Stomach (tissue), 9 donors: Measurements from ENCODE around the gene TAPT1. TPM values are rescaled to one million over a fixed set of nuclear protein-coding genes. Genes with fewer than 3 reads are reported as not detected.
A peak's percentile ranks its signal among the peaks of the same experiment; 100 is the strongest.

Source experiments
- DNase-seq, 2 donors: peaks; one replicate each; pipeline versions ENCODE4 v3.0.0 to v3.0.0-alpha.2; 2013 to 2019
- H3K27ac ChIP-seq, 5 donors: fragments of 200-600 bp in 4 of 5; sonication (generic) in 4 of 5; one replicate each; pipeline ENCODE4 v1.5.1; 2013 to 2019; ENCODE audit warnings: mild to moderate bottlenecking in 1 of 5, moderate library complexity in 1 of 5
- H3K27me3 ChIP-seq, 3 donors: fragments of 200-600 bp; sonication (generic); one replicate each; pipeline ENCODE4 v1.5.1; 2017 to 2019; ENCODE audit warnings: mixed run types in 1 of 3
- H3K36me3 ChIP-seq, 4 donors: fragments of 200-600 bp; sonication (generic); 1 replicate in 3 of 4; 2 replicates in 1 of 4; pipeline ENCODE4 v1.5.1; 2016 to 2019
- H3K4me1 ChIP-seq, 4 donors: fragments of 200-600 bp; sonication (generic); one replicate each; pipeline ENCODE4 v1.5.1; 2016 to 2019
- H3K4me3 ChIP-seq, 4 donors: fragments of 200-600 bp; sonication (generic) in 3 of 4; one replicate each; pipeline ENCODE4 v1.5.1; 2016 to 2019; ENCODE audit warnings: mild to moderate bottlenecking in 1 of 4
- H3K9me3 ChIP-seq, 4 donors: fragments of 200-600 bp; sonication (generic); one replicate each; pipeline ENCODE4 v1.5.1; 2016 to 2019
- EP300 ChIP-seq: sonication (generic); formaldehyde crosslinking; IDR thresholded peaks from one replicate; pipeline ENCODE4 v1.6.1; 2017; ENCODE audit warnings: antibody characterized with exemption
- POLR2A ChIP-seq, 4 donors: fragments of 450-650 bp; IDR thresholded peaks; one replicate each; pipeline ENCODE4 v1.6.1; 2016; ENCODE audit warnings: antibody characterized with exemption in 4 of 4, control low read depth in 2 of 4, mild to moderate bottlenecking in 1 of 4, moderate library complexity in 1 of 4
- POLR2AphosphoS5 ChIP-seq, 3 donors: sonication (generic); formaldehyde crosslinking; IDR thresholded peaks; one replicate each; pipeline ENCODE4 v1.6.1; 2016; ENCODE audit warnings: antibody characterized with exemption in 3 of 3
- WGBS, 5 donors: extraction: QIAGEN DNeasy Blood & Tissue Kit in 3 of 5; methylation state at CpG; one replicate each; pipeline versions ENCODE4 v1.1.5 to v1.1.7; 2013 to 2018; 5-methylcytosine and 5-hydroxymethylcytosine counted together
- intact Hi-C: fragments of 100-400 bp; cut with DNase I; formaldehyde crosslinking; loops from one replicate; pipeline ENCODE4 v1.15.1; 2023; ENCODE audit warnings: low total_unique reads
- polyA plus RNA-seq, 3 donors: library from polyadenylated mRNA; stranded (reverse); fragments of 200-250 nt; gene quantifications; one replicate each; pipeline ENCODE4 v1.2.3, GENCODE V29; 2013
- total RNA-seq, 5 donors: library from RNA; depleted of rRNA; stranded (reverse); fragments of >200 nt; gene quantifications; one replicate each; pipeline versions ENCODE4 v1.1.0 to v1.2.3, GENCODE V29; 2014 to 2016
- TF ChIP-seq, protein P1 (sequence below), 7 experiments: fragments of 450-650 bp in 4 of 7; fragments of 200-600 bp in 3 of 7; sonication (generic) in 3 of 7; IDR thresholded peaks; one replicate each; pipeline ENCODE4 v1.5.1; 2016 to 2019; ENCODE audit warnings: antibody characterized with exemption in 7 of 7, control low read depth in 2 of 7, mild to moderate bottlenecking in 1 of 7
- donor health status: healthy with polysubstance abuse.
- donor health status: Bipolar disorder and iron deficiency.
- donor health status: healthy.

TAPT1 gene
- total and polyA plus RNA-seq, 8 donors, result 5.9 to 97.8 (median 13.7) TPM

DNA sequence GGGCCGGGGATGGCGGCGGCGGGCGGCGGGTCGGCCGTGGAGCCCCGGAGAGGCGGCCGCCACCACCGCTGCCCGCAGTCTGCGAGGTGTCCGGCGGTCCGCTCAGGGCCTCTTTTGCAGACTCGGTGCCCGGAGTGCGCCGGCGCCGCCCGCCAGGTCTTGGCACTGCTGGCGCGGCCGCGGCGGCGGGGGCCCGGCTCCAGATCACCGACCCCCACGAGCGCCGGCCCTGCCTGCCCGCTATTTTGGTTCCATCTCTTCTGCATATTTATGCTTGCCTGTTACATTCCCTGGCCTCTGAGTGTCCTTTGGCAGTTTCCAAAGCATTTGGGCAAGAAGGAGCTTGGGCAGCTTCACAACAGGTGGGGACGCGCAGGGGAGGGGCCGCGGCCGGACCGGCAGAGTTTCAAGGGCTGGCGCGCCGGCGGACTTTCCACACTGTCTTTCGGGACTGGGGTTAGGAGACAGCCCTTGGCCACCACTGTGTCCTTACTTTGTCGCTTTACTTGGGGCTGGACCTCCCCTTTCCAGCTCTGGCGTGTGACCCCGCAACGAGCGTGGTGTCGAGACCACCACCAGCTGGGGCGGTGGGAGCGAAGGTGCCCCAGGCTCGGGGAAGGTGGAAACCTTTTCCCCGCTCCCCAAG, 668 bp upstream of the TAPT1 start:
- intact Hi-C loops, result no loop called here
- H3K4me3 ChIP-seq, result peak overlapping the region; percentile 71 to 94 (median 84)
- peak overlapping the region; percentile 93 to 99 (median 98) for H3K27ac ChIP-seq
- no peaks in the 10 kb centered on the region for H3K27me3 ChIP-seq
- peaks cover 28 to 66% (median 50%) of the 10 kb centered on the region in 4 donors for H3K4me1 ChIP-seq
- H3K36me3 ChIP-seq, result no peaks in the 10 kb centered on the region
- peak; percentile 56 to 81 for DNase-seq
- 0 to 1% (median 0%) methylated on average over 33 to 57 of the region's 57 CpGs for WGBS, 5 donors
- H3K9me3 ChIP-seq, result no peaks in the 10 kb centered on the region
- no peak for TF ChIP-seq POLR2A (IDR thresholded peaks at IDR 0.05)
- TF ChIP-seq, protein P1, sequence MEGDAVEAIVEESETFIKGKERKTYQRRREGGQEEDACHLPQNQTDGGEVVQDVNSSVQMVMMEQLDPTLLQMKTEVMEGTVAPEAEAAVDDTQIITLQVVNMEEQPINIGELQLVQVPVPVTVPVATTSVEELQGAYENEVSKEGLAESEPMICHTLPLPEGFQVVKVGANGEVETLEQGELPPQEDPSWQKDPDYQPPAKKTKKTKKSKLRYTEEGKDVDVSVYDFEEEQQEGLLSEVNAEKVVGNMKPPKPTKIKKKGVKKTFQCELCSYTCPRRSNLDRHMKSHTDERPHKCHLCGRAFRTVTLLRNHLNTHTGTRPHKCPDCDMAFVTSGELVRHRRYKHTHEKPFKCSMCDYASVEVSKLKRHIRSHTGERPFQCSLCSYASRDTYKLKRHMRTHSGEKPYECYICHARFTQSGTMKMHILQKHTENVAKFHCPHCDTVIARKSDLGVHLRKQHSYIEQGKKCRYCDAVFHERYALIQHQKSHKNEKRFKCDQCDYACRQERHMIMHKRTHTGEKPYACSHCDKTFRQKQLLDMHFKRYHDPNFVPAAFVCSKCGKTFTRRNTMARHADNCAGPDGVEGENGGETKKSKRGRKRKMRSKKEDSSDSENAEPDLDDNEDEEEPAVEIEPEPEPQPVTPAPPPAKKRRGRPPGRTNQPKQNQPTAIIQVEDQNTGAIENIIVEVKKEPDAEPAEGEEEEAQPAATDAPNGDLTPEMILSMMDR (IDR thresholded peaks at IDR 0.05), result no peak
- TF ChIP-seq POLR2AphosphoS5 (IDR thresholded peaks at IDR 0.05), result no peak
- TF ChIP-seq EP300, result no peak

DNA sequence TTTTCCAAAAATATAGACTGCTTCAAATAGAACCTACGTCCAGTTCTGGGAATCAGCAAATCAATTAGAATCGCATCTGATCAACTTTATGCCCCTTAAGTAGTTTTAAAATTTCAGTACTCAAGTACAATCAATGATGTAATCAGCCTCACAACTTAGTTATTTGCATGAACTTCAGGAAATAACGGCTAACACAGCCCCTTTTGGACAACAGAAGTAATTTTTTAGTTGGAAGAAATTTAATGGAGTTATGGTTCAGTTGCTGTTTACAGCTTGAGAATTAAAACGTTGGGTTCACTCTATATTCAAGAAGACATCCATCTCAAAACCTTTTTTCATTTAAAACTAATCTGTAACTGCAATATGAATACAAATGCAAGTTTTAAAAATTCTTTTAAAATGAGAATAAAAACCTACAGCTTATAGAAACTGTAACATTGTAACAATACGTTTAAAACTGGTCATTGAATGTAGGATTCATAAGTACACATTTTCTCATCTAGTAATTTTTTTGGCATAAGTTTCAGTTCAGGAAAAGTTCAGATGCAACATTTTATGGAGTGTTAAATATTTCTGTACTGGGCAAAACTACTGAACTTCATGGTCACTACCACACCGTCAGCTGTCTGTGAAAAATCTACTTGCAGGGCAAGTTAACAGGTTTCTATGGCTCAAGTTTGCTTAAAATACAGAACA, 956 bp downstream of the TAPT1 start:
- peak in 1 of 2 donors; percentile 60 for DNase-seq
- H3K4me1 ChIP-seq, result peaks cover 22 to 64% (median 51%) of the 10 kb centered on the region in 4 donors
- no peaks in the 10 kb centered on the region for H3K27me3 ChIP-seq
- no peaks in the 10 kb centered on the region for H3K9me3 ChIP-seq
- 1 to 4% (median 2%) methylated on average over 6 of the region's 6 CpGs for WGBS, 5 donors
- intact Hi-C loops, result no loop called here
- peak overlapping the region; percentile 71 to 94 (median 84) for H3K4me3 ChIP-seq
- H3K36me3 ChIP-seq, result peaks cover 0 to 3% (median 0%) of the 10 kb centered on the region in 4 donors
- TF ChIP-seq POLR2A (IDR thresholded peaks at IDR 0.05) (no peak), EP300 (no peak), POLR2AphosphoS5 (IDR thresholded peaks at IDR 0.05) (no peak)
- TF ChIP-seq, protein P1 (IDR thresholded peaks at IDR 0.05), result no peak
- peak overlapping the region; percentile 93 to 99 (median 98) for H3K27ac ChIP-seq

DNA sequence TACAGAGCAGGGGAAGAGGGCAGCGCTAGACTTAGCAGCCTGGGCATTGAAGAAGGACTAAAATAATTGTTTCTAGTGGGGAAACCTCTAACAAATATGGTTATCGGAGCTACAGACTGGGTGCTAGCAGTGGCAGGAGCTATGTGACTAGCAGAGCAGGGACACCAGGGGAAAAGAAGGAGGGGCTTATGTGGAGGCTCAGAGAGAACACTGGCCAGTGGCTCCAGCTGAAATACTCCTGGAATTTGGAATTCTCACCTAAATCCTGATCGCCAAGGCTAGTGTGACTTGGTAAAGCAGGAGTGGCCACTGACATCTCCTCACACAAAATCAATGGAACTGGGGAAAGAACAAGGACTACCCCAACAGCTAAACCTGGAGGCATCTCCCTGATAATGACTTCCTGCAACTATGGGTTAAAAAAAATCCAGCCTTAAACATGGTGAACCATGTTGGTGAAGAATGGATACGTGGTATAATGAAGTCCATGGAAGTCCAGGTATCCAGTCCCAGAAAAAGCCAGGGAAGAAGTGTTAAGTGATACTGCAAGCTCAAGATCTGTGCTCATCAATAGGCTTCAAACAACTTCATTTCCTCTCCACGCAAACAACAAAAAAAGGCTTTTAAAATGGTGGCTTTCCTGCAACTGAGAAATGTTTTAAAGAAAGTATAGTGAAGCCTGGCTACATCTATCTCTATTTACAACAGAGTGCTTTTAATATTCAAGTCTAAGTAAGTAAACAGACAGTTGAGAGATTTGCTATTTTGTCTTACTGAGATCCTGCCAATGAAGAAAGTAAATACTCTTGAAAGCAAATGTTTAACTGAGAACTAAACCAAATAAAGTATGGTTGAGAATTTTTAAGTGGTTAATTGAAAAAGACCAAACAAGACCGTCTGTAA, 1.8 kb downstream of the TAPT1 start:
- intact Hi-C loops, result no loop called here
- Histone ChIP-seq H3K9me3 (no peaks in the 10 kb centered on the region), H3K27ac (peak overlapping the region in 4 of 5 donors; percentile 18 to 99 (median 96)), H3K36me3 (peaks cover 0 to 3% (median 0%) of the 10 kb centered on the region in 4 donors), H3K4me3 (peak overlapping the region; percentile 71 to 94 (median 84)), H3K4me1 (peaks cover 22 to 71% (median 55%) of the 10 kb centered on the region in 4 donors), H3K27me3 (no peaks in the 10 kb centered on the region)
- DNase-seq, result peak in 1 of 2 donors; percentile 30
- 44 to 51% (median 47%) methylated on average over 6 of the region's 6 CpGs for WGBS, 5 donors
- TF ChIP-seq POLR2A (IDR thresholded peaks at IDR 0.05) (no peak), POLR2AphosphoS5 (IDR thresholded peaks at IDR 0.05) (no peak), EP300 (no peak)
- TF ChIP-seq, protein P1 (IDR thresholded peaks at IDR 0.05), result no peak

DNA sequence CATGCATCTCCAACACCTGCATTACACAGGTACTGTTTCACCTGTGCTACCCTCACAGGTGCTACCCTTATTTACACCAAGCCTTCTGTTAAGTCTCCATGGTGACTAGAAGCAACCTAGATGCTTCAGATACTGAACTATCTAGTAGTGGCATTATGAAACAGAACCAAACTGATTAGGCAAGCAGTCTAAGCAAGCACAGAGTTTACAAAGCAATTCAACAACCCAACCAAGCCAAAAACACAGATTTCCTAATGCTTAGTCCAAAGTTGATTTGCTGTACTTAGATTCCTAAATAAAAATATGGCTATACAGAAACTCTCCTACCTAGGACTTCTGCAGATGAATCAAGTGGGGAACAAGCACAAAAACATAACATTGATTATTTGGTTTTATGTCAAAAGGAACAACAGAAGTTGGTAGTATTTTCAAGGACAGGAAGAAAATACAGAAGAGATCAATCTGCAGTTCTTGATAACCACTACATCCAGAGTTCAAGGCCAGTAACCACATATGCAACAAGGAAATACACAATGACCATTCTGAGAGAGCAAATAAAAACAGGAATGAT, 3.2 kb downstream of the TAPT1 start:
- no peak for DNase-seq
- peaks cover 22 to 75% (median 57%) of the 10 kb centered on the region in 4 donors for H3K4me1 ChIP-seq
- intact Hi-C loops, result no loop called here

More for the DNA sequence above, 3.2 kb downstream of the TAPT1 start:
- peak overlapping the region in 1 of 5 donors; percentile 18 for H3K27ac ChIP-seq
- H3K27me3 ChIP-seq, result no peaks in the 10 kb centered on the region
- no peak overlapping the region for H3K4me3 ChIP-seq
- H3K9me3 ChIP-seq, result no peaks in the 10 kb centered on the region
- TF ChIP-seq POLR2A (IDR thresholded peaks at IDR 0.05) (no peak), POLR2AphosphoS5 (IDR thresholded peaks at IDR 0.05) (no peak), EP300 (no peak)
- TF ChIP-seq, protein P1 (IDR thresholded peaks at IDR 0.05), result no peak
- H3K36me3 ChIP-seq, result peaks cover 0 to 3% (median 0%) of the 10 kb centered on the region in 4 donors
